ENCODE measurements around the gene SSBP2. TPM values are rescaled to one million over a fixed set of nuclear protein-coding genes. Genes with fewer than 3 reads are reported as not detected.

Gene SSBP2
- total RNA-seq, 1 experiment from 2014 or later = 5.2 TPM

DNA sequence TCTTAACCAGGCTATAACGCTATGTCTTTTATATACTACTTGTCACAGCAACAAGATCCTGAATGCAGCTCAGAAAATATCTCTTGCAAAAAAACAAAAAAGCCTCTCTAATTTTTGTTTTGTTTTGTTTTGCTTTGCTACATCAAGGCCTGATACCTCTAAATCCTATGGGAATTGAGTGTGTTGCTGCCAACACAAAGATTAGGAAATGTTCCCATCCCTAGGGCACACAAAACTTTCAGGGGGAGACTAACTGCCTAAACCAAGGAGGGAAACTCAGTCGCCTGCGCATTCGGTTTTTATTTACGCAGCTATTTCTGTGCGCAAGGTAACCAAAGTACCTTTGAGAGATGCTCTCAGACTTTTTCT, 1.7 kb downstream of the SSBP2 start:
- Histone ChIP-seq H2AFZ (ENCODE audit: low read depth, low read length, poor library complexity, severe bottlenecking) (no peak overlapping the region), H3K9ac (ENCODE audit: low read length) (no peak overlapping the region), H3K9me3 (ENCODE audit: control insufficient read depth in 1 of 2, insufficient read depth in 1 of 2, low read depth in 1 of 2, low read length in 2 of 2) (no peaks in the 10 kb centered on the region), H3K27ac (ENCODE audit: low read depth, low read length) (no peak overlapping the region), H3K9me2 (ENCODE audit: insufficient read depth) (no peaks in the 10 kb centered on the region), H3K4me2 (ENCODE audit: low read length) (peak overlapping the region; percentile 62), H3K4me3 (replicated peaks in 1 of 2; ENCODE audit: low read depth in 1 of 2, low read length in 2 of 2) (no peak overlapping the region), H3K27me3 (ENCODE audit: insufficient read depth, low read length) (peaks cover 29% of the 10 kb centered on the region), H3K79me2 (ENCODE audit: insufficient read depth, low read length) (no peaks in the 10 kb centered on the region), H3K4me1 (ENCODE audit: control insufficient read depth in 1 of 2, insufficient read depth in 2 of 2, low read length in 2 of 2) (peaks cover 6 to 13% of the 10 kb centered on the region in 2 experiments), H3K36me3 (ENCODE audit: control insufficient read depth in 1 of 2, insufficient read depth in 2 of 2, low read length in 2 of 2) (no peaks in the 10 kb centered on the region), H4K20me1 (ENCODE audit: insufficient read depth) (no peaks in the 10 kb centered on the region)
- DNase-seq (ENCODE audit: low read depth, low spot score) (no peak), ATAC-seq (no peak)
- CTCF ChIA-PET = no interaction called here
- BruUV-seq (replicated peaks) = no TSS peak
- POLR2A ChIA-PET = no interaction called here
- RAD21 ChIA-PET (ENCODE audit: low non-redundant PET in 1 of 2, low total read pairs in 2 of 2, uncharacterized antibody in 2 of 2, unreplicated experiment in 2 of 2) = no interaction called here
- intact Hi-C loops (cut with micrococcal nuclease) = loop anchor here (2.0 to 5.0 kb wide), 2 partner anchors 242 to 322 kb away; no protein-coding TSS in a partner anchor
- TF ChIP-seq EZH2phosphoT487 (IDR thresholded peaks at IDR 0.05; ENCODE audit: borderline replicate concordance) = 0 out of 2 replicates have a peak, but pooled peaks have one; percentile 69
- TF ChIP-seq MAX (IDR thresholded peaks at IDR 0.05) = no peak
- TF ChIP-seq RAD21 (IDR thresholded peaks at IDR 0.05; ENCODE audit: low read depth) = no peak

DNA sequence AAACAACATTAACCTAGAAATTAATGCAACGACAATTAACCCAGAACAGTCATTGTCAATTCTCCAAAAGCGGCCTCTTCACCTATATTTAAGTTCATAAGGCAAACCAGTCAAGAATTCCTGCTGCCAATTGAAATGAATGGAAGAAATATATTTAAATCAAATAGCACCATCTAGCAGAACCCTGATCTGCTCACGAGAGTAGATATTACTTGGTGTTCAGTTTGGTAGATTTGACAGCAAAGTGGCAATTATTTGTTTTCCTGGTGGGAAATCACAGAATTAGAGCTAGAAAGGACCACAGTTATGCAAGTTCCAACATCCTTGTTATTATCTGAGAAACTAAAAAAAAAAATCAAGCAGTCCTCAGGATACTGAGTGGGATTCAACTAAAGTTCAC, 2.3 kb downstream of the SSBP2 start:
- H3K9me2 ChIP-seq (ENCODE audit: insufficient read depth) = no peaks in the 10 kb centered on the region
- H3K4me2 ChIP-seq (ENCODE audit: low read length) = no peak overlapping the region
- H3K36me3 ChIP-seq (ENCODE audit: control insufficient read depth in 1 of 2, insufficient read depth in 2 of 2, low read length in 2 of 2) = no peaks in the 10 kb centered on the region
- no TSS peak for BruUV-seq (replicated peaks)
- intact Hi-C loops (cut with micrococcal nuclease) = loop anchor here (2.0 to 5.0 kb wide), 2 partner anchors 242 to 321 kb away; no protein-coding TSS in a partner anchor
- ChIA-PET POLR2A (no interaction called here), RAD21 (ENCODE audit: low non-redundant PET in 1 of 2, low total read pairs in 2 of 2, uncharacterized antibody in 2 of 2, unreplicated experiment in 2 of 2) (no interaction called here), CTCF (no interaction called here)
- H3K27ac ChIP-seq (ENCODE audit: low read depth, low read length) = no peak overlapping the region
- no peak overlapping the region for H2AFZ ChIP-seq (ENCODE audit: low read depth, low read length, poor library complexity, severe bottlenecking)
- no peak overlapping the region for H3K9ac ChIP-seq (ENCODE audit: low read length)
- ATAC-seq (no peak), DNase-seq (ENCODE audit: low read depth, low spot score) (no peak)
- TF ChIP-seq ATF3 (IDR thresholded peaks at IDR 0.05) (no peak), POLR2AphosphoS5 (IDR thresholded peaks at IDR 0.05; ENCODE audit: low read depth, low read length) (no peak), SP1 (IDR thresholded peaks at IDR 0.05; ENCODE audit: low read depth) (no peak), MAX (IDR thresholded peaks at IDR 0.05) (no peak), RAD21 (IDR thresholded peaks at IDR 0.05; ENCODE audit: low read depth) (peak; percentile 30), ZNF274 (IDR thresholded peaks at IDR 0.05; ENCODE audit: low read depth, low read length) (no peak)
- H4K20me1 ChIP-seq (ENCODE audit: insufficient read depth) = no peaks in the 10 kb centered on the region
- no peaks in the 10 kb centered on the region for H3K79me2 ChIP-seq (ENCODE audit: insufficient read depth, low read length)
- no peak overlapping the region for H3K4me3 ChIP-seq (replicated peaks in 1 of 2; ENCODE audit: low read depth in 1 of 2, low read length in 2 of 2)
- H3K27me3 ChIP-seq (ENCODE audit: insufficient read depth, low read length) = peaks cover 29% of the 10 kb centered on the region
- peaks cover 6 to 13% of the 10 kb centered on the region in 2 experiments for H3K4me1 ChIP-seq (ENCODE audit: control insufficient read depth in 1 of 2, insufficient read depth in 2 of 2, low read length in 2 of 2)
- no peaks in the 10 kb centered on the region for H3K9me3 ChIP-seq (ENCODE audit: control insufficient read depth in 1 of 2, insufficient read depth in 1 of 2, low read depth in 1 of 2, low read length in 2 of 2)

Data from HCT116 (cell line).